Peyer's patch (tissue), 4 donors: ENCODE measurements around the gene TEF.

Experiments
- POLR2A ChIP-seq, 2 donors: fragments of 450-650 bp; IDR thresholded peaks; one replicate each; pipeline ENCODE4 v1.5.1; 2017; ENCODE audit warnings: antibody characterized with exemption in 2 of 2, mild to moderate bottlenecking in 2 of 2, moderate library complexity in 2 of 2
- TF ChIP-seq, protein P1 (sequence below), 6 experiments: fragments of 450-650 bp in 4 of 6; fragments of 200-600 bp in 2 of 6; sonication (generic) in 1 of 6; IDR thresholded peaks; one replicate each; pipeline ENCODE4 v1.5.1; 2017 to 2019; ENCODE audit warnings: antibody characterized with exemption in 6 of 6, mild to moderate bottlenecking in 3 of 6, moderate library complexity in 1 of 6

DNA sequence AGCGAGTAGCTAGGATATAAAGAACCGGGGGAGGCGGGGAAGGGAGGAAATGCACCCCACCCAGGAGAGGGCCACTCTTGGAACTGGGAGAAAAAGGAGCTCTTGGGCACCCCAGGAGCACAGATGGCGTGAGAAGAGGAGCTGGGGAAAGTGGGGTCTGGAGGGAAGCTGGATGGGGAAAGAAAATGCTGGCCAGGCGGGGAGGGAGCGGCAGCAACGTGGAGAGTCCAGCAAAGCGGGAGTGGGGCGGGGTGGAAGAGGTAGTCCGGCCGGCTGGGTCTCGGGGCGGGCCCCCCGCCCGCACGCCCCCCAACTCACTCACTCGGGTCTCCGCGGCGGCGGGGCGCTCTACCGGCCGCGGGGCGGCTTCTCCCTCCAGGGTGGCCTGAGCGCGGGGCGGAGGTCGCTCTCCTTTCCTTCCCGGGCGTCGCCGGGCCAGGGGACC, 64.3 kb downstream of the TEF start:
- no peak for TF ChIP-seq POLR2A (IDR thresholded peaks at IDR 0.05)
- TF ChIP-seq, protein P1, sequence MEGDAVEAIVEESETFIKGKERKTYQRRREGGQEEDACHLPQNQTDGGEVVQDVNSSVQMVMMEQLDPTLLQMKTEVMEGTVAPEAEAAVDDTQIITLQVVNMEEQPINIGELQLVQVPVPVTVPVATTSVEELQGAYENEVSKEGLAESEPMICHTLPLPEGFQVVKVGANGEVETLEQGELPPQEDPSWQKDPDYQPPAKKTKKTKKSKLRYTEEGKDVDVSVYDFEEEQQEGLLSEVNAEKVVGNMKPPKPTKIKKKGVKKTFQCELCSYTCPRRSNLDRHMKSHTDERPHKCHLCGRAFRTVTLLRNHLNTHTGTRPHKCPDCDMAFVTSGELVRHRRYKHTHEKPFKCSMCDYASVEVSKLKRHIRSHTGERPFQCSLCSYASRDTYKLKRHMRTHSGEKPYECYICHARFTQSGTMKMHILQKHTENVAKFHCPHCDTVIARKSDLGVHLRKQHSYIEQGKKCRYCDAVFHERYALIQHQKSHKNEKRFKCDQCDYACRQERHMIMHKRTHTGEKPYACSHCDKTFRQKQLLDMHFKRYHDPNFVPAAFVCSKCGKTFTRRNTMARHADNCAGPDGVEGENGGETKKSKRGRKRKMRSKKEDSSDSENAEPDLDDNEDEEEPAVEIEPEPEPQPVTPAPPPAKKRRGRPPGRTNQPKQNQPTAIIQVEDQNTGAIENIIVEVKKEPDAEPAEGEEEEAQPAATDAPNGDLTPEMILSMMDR (IDR thresholded peaks at IDR 0.05), result no peak
